Stimulated activated CD4-positive, alpha-beta T cell treated with anti-CD3 and anti-CD28 coated beads, Interleukin-2, amount 100 ng/mL, for 24 hours (primary cell): ENCODE data around the gene CACNA2D3.
A peak's percentile ranks its signal among the peaks of the same experiment; 100 is the strongest.

Source experiments
- DNase-seq, 2 donors: peaks; one replicate each; pipeline ENCODE4 v3.0.0-alpha.2; 2020

The CACNA2D3 gene

DNA sequence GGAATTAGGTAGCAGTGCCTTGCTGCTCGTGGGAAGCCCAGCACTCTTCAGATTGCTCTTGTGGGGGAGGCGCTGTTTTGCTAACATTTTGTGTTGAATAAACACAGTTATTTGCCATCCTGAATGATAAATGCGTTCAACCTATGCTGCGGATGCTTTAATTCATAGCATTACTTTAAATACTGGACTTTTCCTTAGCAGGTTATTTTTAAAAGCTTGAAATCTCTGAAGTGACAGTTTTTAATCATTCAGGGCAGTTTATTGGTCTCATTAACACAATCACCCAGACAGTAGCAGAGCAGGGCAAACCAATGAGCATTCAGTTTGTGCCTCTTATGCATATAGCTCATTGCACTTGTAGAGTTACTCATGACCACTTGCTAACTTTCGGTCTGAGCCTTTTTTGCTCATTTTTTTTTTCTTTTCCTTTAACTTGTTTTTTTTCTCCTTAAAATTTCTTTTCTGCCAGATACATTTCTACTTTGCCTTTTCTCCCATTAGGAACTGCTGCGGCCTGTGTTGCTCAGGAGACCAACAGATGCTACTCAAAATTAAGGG lies 5.2 kb downstream of the CACNA2D3 start:
- no peak for DNase-seq

DNA sequence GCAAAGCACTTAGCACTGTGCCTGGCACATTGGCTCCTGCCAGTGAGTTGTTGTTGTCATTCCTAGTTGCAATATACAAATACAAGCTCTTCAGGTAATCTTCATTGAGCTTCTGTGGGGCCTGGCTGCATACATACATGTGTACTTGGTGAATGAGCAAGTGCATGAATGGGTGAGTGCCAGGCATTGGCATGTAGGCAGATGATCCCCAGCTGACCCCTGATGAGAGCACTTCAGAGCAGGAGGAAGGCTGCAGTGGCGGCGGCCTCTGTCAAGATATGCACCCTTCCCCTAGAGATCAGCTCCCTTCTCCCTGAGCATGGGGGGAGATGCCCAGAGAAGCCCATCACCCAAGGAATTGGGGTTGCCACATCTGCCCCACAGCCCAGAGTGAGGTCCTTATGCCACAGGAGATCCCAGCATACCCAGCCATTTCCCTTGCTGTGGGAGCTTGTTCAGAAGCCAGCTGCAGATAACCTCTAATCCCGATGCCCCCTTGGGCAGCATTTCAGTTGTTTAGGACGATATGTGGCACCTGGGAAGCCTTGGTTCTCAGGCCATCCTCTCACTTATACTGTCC lies 8.8 kb downstream of the CACNA2D3 start:
- no peak for DNase-seq

DNA sequence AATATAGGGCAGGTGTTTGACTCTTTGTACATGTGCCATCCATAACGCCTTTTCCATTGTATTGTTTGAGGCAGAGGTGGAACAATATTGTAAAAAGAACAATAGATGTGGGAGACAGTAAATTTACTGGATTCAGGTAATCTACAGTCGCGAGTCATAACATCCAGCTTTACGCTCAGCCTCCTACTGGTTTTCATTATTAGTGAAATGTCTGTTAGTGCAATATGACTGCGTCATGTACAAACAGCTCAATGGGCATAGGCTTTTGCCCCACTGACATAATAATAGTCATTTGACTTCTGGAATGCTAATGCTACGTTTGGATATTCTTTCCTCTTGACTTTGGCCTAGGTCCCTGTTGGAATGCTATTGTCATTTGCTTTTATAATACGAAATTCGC lies 9.5 kb downstream of the CACNA2D3 start:
- DNase-seq: no peak

DNA sequence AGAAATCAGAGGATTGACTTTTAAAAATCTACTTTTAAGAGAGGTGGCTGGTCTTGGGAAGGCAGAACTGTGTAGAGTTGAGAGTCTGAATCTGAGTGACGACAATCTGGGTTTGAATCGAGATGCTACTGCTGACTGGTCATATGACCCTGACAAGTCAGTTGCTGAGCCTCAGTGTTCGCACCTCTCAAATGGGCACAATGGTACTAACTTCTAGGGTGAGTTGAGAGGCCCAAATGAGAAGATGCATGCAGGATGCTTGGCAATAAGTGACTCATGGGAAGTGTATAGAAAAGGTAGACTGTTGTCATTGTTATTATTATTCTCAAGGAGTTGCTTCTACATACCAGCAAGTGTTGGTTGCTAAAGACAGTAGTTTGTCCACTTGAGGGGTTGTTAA lies 10.3 kb downstream of the CACNA2D3 start:
- no peak for DNase-seq

DNA sequence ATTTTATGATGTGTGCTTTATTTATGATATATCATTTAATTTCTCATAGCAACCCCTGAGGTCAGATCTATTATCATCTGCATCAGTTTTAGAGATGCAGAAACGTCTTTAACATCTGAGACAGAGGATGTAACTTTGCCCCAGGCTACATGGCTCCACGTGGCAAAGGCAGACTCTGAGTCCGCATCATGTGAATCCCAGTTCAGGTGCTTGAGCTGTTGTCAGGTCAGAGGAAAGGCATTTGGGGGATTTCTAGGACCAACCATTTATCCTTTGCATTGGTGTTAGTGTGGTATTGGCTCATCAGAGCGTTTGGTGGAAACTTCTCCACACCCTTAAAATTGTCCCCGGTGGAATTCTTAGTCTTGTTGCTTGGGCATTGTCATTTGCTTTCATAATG lies 10.8 kb downstream of the CACNA2D3 start:
- DNase-seq: no peak

DNA sequence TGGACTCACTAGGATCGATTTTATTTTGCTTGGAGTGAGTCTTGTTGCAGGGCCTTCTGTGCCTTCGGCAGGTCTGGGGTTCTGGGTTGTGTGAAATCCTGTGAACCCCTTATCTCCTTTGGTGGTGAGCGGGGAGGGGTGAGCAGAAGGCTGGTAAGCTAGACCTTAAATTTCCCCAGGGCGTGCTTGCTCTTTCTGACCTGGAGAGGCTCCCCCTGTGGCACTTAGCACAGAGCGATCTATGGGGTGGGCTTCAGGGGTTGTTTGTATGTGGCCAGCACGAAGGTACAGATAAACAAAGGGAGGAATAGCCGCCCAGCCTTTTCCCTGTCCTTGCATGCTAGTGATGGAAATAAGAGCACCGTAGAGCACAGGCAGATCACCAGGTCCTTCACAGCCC lies 11.8 kb downstream of the CACNA2D3 start:
- DNase-seq: no peak

DNA sequence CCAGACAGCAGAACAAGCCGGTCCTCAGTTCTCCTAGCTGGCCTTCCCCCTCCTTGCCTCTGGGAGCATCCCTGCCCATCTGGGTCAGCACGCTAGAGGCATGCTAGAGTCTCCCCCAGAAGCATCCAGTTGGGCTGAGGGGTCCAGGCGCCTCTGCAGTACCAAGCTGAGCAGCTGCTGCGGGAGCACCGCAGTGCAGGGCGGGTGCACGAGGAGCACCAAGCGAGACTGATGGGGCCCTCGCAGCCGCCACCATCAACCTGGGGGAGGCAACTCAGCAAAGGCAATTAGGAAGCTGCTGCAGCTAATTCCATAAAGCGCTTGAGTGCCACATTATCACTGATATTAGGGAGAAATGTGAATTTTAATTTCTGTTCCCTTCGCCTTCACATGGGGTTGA lies 12.4 kb downstream of the CACNA2D3 start:
- DNase-seq: no peak

DNA sequence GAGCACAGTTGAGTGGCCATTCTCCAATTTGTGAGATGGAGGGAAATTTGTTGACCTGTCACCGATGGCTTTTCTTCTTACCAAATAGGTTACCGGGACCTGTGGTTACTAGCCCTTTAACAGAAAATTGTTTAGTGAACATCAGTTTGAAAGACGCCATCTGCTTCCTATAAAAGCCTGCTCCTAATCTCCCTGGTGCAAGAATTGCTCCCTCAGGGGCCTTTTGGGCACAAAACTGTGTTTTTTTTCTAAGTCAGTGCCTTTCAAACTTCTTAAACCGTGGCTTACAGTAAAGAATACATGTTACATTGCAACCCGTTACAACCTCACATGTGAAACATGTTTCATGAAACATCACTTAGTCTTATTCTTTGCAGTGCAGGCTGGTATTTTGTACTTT lies 15.0 kb downstream of the CACNA2D3 start:
- DNase-seq: no peak

DNA sequence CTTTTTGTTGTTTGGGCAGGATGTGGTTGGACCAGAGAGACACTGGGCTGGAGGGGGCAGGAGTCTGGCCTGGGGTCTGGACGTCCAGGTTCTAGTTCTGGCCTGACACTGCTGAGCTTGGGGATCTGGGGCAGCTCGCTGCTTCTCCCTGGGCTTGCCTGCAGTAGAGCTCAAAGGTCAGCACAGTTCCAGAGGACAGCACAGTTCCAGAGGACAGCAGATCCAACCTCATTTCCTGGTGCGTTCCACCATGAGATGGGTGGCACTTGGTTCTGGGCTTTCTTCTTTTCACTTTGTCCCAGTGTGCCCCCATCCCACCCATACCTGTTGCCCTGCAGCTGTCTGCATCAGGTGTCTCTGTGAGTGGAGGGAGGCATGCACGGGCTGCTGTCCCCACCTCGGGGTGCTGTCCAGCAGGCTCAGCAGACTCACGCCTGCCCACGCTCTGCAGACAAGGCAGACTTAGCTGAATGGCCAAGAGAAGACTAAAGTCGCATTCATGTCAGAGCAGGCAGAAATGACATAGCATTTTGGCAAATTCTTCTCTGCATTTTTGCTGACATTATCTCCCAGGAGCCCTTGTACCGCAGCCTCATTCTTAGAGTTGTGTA lies 16.7 kb downstream of the CACNA2D3 start:
- no peak for DNase-seq

DNA sequence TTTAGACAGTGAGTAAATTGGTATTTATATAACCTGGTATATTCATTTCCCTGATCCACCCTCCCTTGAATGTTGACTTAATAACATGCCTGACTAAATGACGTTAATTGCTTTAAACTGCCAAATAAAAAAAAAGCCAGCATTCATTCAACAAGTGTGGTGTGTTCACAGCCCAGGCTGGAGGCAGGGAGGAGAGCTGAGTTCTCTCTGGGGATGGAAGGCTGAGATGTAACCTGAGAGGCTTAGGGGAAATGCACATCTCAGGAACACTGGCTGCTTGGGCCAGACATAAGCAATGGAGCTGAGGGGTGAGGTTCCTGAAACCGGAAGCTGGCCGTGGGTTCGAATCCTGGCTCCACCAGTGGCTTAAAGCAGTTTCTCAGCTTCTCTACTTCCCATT lies 17.3 kb downstream of the CACNA2D3 start:
- no peak for DNase-seq

DNA sequence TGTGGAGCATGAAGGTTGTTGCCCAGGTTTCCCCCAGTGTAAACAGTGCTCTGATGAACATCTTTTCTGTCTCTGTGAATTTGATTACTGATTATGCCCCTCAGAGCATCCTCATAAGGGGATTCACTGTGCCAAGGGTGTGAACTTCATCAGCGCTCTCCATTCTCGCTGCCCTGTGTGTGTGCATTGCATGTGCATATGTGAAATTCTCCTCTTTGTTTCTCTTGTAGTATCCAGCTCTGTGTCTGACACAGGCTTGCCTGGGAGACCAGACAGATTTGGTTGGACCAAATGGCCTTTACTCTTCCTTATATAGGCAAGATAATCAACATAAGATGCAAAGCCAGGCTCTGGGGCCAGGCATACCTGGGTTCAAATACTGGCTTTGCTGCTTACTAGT lies 21.9 kb downstream of the CACNA2D3 start:
- DNase-seq: no peak

DNA sequence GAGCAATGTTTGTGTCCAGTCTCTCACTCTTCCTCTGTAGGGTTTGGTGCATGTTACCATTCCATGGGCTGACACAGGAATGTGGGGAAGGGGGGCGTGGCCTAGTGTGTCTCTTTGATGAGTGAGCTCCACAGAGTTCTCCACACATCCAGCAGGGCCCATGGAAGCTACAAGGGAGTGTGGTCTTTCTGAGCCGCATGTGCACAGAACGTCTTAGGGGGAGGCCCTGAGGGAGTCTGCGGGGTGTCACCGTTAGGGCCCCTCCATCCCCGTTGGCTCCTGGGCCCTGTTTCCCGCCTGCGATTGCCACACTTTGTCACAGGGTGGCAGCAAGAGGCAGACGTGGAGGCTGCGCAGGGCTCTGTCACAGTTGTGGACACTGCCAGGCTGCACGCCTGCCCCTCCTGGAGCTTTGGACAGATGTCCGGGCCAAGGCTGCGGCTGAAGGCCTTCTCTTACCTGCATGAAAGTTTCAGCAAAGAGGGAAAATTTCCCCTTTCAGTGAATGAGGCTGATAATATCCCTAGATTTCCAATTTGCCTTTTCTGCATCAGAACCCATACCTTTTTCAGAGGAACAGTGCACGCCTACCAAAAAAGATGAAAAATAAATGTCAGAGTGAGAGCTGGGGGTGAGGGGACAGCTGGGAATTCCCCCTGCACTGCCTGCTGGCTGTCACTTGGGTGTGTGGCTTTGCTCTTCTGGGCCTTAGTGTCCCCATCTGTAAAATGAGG lies 24.3 kb downstream of the CACNA2D3 start:
- DNase-seq: peak in 1 of 2 donors; percentile 15

DNA sequence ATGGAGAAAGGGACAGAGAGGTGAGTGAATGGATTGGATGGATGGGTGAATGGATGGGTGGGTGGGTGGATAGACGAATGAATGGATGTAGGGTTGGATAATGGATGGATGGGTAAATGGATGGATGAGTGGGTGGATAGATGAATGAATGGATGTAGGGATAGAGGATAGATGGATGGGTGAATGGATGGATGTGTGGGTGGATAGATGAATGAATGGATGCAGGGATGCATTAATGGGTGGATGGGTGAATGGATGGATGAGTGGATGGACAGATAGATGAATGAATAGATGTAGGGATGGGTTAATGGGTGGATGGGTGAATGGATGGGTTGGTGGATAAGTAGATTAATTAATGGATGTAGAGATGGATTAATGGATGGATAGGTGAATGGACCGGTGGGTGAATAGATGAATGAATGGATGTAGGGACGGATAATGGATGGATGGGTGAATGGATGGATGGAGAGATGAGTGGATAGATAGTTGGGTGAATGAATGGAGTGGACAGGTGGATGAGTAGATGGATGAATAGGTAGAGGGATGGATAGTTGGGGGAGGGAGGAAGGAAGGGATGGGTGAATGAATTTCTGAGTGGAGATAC lies 28.6 kb downstream of the CACNA2D3 start:
- no peak for DNase-seq

DNA sequence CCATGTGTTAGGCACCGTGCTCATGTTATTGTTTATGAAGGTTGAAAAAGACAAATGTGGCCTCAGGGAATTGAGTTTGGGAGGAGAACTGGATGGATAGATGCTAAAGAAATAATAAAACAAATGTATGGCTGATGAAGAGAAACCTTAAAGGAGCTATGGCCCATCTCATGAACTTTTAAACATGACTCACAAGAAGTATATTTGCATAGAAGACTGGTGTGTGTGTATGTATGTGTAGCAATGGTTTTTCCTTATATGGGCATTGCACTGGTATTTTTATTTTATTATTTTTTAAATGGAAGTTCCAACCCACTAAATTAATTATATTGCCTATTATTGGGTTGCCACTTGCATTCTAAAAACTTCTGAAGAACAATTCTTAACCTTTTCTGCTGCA lies 31.1 kb downstream of the CACNA2D3 start:
- no peak for DNase-seq

DNA sequence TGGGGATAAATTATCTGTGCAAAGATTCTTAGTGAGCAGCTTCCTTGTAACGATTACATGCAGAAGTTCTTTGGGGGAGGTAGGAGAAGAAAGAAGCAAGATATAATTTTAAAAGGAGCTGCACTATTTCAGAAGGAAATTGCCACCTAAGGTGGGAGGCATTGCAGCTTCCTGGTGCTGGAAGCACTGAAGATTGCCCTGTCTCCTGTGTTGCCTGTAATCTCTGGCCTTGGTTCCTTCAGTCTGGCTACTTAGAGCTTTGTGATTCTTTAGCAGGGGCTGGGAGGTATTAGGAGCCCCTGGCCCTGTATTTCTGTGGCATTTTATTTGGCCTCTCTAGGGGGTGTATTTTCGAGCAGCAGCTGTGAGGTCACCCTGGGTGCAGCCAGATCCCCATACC lies 35.5 kb downstream of the CACNA2D3 start:
- no peak for DNase-seq

DNA sequence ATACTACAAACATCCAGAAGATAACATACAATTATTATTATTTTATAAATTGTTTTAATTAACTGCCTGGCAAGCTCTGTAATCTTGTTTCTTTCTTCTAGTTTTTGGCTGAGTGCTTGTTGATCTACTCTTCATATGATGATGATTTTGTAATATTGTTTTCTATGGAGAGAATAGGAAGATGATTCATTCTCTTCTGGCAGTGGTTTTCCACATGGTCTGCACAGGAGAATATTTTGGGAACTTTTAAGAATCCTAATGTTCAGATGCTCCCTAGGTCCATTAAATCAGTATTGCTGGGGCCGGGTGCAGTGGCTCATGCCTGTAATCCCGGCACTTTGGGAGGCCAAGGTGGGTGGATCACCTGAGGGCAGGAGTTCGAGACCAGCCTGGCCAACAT lies 37.6 kb downstream of the CACNA2D3 start:
- DNase-seq: no peak

DNA sequence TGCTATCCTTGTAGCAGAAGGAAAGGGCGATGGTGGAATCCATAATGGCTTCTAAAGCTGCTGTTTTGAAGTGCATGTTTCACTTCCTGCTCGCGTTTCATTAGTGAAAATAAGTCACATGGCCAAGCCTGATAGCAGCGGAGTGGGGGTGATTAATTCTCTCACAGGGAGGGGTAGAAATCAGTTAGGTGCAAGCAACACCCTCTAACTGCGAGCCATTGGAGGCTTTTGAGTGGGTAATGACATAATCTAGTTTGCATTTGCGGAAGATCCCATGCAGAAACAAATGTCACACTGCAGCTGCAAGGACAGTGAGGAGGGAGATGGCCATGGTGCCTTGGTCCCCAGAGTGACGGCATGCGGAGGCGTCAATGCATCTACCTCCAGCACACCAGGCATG lies 41.1 kb downstream of the CACNA2D3 start:
- DNase-seq: no peak

DNA sequence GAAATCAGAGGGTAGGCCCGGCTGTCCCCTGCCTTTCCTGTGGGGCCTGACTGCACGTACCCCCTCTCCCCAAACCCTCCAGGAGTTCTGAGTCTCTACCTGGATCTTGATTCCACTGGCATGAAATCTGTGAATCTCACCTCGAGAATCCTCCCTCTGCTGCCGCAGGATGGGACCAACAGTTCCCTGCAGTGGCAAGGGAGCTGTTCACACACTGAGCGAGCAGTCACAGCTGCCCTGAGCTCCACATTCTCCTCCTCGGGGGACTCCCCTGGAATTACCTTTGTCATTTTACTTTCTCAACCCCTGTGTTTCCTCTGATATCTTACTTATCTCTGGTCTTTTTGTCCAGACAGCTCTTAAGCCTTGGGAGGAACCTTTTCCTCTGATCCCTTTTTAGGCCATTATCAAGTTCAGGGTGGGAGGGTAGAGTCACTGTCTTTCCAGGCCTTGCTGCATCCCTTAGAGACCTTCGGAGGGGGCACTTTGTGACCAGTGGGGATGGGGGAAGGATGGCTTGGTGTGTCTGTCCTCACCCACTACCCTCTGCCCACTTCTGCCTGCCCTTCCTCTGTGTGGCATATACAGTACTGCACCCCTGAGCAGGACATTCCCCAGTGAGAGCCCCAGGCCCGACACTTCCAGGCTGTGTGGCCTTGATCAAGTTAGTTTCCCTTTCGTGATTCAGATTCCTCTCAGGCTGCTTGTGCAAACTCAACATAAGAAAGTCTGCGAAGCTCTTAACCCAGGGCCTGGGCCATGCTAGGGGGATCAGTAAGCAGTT lies 42.0 kb downstream of the CACNA2D3 start:
- no peak for DNase-seq

DNA sequence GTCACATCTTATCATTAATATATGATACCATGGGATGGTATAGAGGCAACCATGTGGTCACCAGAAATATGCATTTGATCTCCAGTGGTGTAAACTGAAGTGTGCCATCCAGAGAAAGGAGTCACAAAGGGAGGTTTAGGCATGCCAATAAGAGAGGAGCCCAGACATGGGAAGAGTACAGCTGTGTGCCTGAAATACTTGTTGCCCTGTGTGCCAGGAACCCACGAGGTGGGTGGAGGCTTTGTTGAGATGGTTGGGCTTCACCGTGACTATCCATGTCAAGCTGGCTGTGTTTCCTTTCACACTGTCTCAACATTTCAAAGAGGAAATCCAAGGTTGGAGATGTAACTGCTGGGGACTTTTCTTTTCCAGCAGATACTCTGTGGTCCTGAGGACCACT lies 43.5 kb downstream of the CACNA2D3 start:
- DNase-seq: no peak

DNA sequence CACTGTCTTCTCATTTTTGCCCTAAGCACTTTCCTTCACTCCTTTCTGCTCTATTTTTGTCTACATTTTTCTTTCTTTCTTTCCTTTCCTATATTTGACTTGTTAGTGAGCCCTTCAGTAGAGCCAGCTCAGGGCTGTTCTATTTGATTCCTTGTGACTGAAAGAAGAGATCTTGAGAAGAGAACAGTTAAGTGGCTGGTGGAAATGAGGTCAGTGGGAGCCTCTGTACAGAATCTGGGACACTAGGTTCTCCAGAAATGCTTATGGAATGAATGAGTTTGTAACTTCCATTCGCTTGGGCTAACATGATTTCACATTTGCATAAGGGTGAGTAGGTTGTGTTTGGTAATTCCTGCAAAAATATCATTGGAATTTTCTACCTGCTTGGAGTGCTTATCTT lies 45.6 kb downstream of the CACNA2D3 start:
- DNase-seq: no peak

DNA sequence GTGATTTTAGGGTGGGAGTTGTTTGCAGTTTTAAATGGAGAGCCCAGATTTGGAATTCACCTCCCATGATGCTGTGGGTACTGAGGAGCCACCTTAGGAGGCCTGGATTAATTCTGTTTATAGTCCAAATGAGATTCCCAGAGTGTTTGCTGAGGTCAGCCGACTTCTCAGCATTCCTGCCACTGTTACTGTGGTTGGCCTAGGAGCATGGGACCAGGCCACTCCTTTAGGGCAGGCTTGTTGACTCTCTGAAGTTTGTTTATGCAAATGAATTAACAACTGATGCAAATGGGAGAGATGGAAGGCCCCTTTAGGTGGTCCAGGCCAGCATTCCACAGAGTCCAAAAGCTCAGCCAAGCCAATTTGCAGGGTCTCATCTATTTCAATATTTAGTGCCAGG lies 46.1 kb downstream of the CACNA2D3 start:
- no peak for DNase-seq

DNA sequence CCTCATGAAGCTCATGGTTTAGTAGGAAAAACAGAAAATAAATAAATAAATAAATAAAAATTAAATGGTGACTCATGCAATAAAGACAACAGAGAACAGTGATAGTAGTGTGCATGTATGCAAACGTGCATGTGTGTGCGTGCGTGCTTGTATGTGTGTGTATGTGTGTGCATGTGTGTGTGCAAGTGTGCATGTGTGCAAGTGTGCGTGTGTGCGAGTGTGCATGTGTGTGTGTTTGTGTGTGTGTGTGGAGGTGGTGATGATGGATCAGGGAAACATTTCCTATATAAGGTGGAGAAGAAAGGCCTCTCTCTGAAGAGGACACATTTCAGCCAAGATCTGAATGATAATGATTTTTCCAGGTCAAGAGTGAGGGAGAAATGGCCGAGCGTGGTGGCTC lies 47.2 kb downstream of the CACNA2D3 start:
- no peak for DNase-seq

DNA sequence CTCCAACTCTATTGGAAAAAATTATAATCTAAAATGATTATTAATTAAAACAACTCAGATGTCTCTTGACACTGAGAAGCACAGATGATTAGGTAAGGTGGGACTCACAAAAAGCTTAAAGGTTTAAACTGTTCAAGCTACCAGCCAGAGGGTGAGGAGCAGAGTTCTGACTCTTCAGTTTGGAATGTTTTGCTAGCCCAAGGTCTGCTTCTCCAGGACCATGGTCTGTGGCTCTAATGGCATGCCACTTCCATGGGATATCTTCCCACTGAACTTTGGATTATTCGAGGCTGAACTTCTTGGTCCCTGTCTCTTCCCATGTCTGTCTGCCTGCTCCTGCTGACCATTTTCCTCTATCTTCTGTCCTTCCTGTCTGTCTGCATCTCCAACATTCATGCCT lies 49.2 kb downstream of the CACNA2D3 start:
- DNase-seq: no peak
